Measurements from ENCODE around the gene GSTM4. TPM values are rescaled to one million over a fixed set of nuclear protein-coding genes. Genes with fewer than 3 reads are reported as not detected.

The GSTM4 gene
- total RNA-seq, 1 experiment from 2014 or later = 24.6 TPM

DNA sequence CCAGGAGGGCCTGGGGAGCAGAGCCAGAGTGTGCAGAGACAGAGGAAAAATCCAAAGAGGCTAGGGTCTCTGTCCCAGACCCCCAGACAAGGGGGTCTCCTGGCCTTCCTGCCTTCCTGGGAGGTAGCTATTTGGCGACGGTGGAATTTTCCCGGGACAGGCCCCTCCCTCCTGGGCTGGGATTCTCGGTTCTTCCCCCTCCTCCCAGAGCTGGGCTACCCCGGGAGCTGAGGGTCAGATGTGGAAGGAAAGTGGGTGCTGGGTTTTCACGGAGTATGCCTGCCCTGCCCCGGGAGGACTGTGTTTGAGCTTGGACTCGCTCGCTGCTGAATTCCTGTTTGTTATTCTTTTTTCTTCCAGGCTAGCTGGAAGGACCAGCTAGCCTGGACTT is 35.5 kb upstream of the GSTM4 start:
- Mint-ChIP-seq H3K36me3 (ENCODE audit: insufficient read depth in 1 of 3, low read depth in 3 of 3) (no peaks in the 10 kb centered on the region; a peak in 1 of 7 replicates), H3K9me3 (no peaks in the 10 kb centered on the region), H3K4me1 (peaks cover 39 to 52% of the 10 kb centered on the region in 2 experiments), H3K27me3 (ENCODE audit: low read depth) (no peaks in the 10 kb centered on the region; the same call in 1 of the 2 replicates), H3K4me3 (peak overlapping the region; percentile 93 to 94), H3K27ac (peak overlapping the region; percentile 62 to 96 (median 80); a peak in 6 of 7 replicates)
- H2BK5ac ChIP-seq (ENCODE audit: insufficient read length, low read length) = no peak overlapping the region
- no peak overlapping the region for H3K27ac ChIP-seq (ENCODE audit: insufficient read length, low read depth, low read length)
- H3K9ac ChIP-seq (ENCODE audit: extremely low read depth, insufficient read length, low read length) = peak overlapping the region; percentile 71
- no peaks in the 10 kb centered on the region for H3K79me1 ChIP-seq (ENCODE audit: insufficient read depth, low read depth, low read length, poor library complexity, severe bottlenecking)
- no peak overlapping the region for H3K18ac ChIP-seq (ENCODE audit: insufficient read length, low read depth, low read length)
- H4K20me1 ChIP-seq (ENCODE audit: control insufficient read depth, insufficient read depth, insufficient read length) = peaks cover 2% of the 10 kb centered on the region
- no peak overlapping the region for H3T11ph ChIP-seq (ENCODE audit: low read length)
- no CpG with 5 or more reads among the region's 9 CpGs for WGBS (ENCODE audit: extremely low coverage, insufficient read length, low lambda C conversion rate)
- H3K79me2 ChIP-seq (ENCODE audit: insufficient read depth, low read length) = peaks cover 6% of the 10 kb centered on the region; the same call in 1 of the 2 replicates
- no peaks in the 10 kb centered on the region for H3K27me3 ChIP-seq (ENCODE audit: insufficient read depth, low read length)
- H3K4me1 ChIP-seq (ENCODE audit: insufficient read depth, low read length) = no peaks in the 10 kb centered on the region; the same call in 1 of the 2 replicates
- no peak overlapping the region for H2BK12ac ChIP-seq (ENCODE audit: insufficient read length, low read depth, low read length)
- H3K14ac ChIP-seq (ENCODE audit: insufficient read depth, low read length) = peak overlapping the region; percentile 79
- no peak overlapping the region for H4K91ac ChIP-seq (ENCODE audit: insufficient read length, low read depth, low read length)
- H2AK5ac ChIP-seq (ENCODE audit: insufficient read length, low read length) = no peak overlapping the region
- no peak overlapping the region for H3K4ac ChIP-seq (ENCODE audit: low read depth, low read length)
- H3K4me2 ChIP-seq (ENCODE audit: insufficient read depth, insufficient read length, low read length) = peak overlapping the region; percentile 97
- no peak overlapping the region for H2BK15ac ChIP-seq (ENCODE audit: low read depth, low read length)
- H3K9me3 ChIP-seq (ENCODE audit: control insufficient read depth, low read depth, low read length) = no peaks in the 10 kb centered on the region
- H2BK20ac ChIP-seq (ENCODE audit: low read depth, low read length, poor library complexity, severe bottlenecking) = no peak overlapping the region
- peak; percentile 49 for DNase-seq
- no peak overlapping the region for H4K8ac ChIP-seq (replicated peaks; ENCODE audit: insufficient read length, low read depth, low read length)
- H2AFZ ChIP-seq (ENCODE audit: low read length) = no peak overlapping the region
- H2BK120ac ChIP-seq (ENCODE audit: low read depth, low read length, poor library complexity, severe bottlenecking) = no peak overlapping the region
- TF ChIP-seq, protein P1, sequence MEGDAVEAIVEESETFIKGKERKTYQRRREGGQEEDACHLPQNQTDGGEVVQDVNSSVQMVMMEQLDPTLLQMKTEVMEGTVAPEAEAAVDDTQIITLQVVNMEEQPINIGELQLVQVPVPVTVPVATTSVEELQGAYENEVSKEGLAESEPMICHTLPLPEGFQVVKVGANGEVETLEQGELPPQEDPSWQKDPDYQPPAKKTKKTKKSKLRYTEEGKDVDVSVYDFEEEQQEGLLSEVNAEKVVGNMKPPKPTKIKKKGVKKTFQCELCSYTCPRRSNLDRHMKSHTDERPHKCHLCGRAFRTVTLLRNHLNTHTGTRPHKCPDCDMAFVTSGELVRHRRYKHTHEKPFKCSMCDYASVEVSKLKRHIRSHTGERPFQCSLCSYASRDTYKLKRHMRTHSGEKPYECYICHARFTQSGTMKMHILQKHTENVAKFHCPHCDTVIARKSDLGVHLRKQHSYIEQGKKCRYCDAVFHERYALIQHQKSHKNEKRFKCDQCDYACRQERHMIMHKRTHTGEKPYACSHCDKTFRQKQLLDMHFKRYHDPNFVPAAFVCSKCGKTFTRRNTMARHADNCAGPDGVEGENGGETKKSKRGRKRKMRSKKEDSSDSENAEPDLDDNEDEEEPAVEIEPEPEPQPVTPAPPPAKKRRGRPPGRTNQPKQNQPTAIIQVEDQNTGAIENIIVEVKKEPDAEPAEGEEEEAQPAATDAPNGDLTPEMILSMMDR (conservative IDR thresholded peaks at IDR 0.05) = no peak
- H3K23me2 ChIP-seq (ENCODE audit: insufficient read length, low read depth, low read length, poor library complexity, severe bottlenecking) = peaks cover 12% of the 10 kb centered on the region
- H3K56ac ChIP-seq (ENCODE audit: insufficient read length, low read depth, low read length) = no peak overlapping the region
- no peak overlapping the region for H4K5ac ChIP-seq (ENCODE audit: insufficient read length, low read depth, low read length)
- no peak overlapping the region for H3K23ac ChIP-seq (ENCODE audit: insufficient read length, low read depth, low read length)

All from H9 (cell line).